ENCODE results near the gene HRH3.

DNA sequence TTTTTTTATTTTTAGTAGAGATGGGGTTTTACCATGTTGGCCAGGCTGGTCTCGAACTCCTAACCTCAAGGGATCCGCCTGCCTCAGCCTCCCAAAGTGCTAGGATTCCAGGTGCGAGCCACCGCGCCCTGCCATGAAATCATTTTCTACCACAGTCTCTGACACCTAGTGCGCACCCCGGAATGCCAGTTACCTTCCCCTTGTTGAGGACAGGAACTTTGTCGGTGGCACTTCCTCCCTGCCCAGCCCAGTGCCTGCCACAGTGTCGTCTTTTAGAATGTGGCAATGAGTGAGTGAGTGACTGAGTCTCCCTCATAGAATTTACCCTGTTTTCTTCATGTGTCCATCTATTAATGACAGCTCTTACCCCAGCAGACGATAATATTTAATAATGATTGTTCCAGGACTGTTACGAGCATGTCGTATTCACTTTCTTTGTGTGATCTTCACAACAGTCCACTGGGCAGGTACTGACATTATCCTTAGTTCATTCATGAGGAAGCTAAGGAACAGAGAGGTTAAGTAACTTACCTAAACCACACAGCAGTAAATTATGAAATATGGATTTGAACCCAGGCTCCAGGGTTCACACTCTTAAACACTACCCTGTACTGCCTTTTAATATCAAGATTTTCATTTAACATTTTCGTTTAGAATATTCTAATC is 20.1 kb upstream of the HRH3 start:
- TF ChIP-seq, protein P1, sequence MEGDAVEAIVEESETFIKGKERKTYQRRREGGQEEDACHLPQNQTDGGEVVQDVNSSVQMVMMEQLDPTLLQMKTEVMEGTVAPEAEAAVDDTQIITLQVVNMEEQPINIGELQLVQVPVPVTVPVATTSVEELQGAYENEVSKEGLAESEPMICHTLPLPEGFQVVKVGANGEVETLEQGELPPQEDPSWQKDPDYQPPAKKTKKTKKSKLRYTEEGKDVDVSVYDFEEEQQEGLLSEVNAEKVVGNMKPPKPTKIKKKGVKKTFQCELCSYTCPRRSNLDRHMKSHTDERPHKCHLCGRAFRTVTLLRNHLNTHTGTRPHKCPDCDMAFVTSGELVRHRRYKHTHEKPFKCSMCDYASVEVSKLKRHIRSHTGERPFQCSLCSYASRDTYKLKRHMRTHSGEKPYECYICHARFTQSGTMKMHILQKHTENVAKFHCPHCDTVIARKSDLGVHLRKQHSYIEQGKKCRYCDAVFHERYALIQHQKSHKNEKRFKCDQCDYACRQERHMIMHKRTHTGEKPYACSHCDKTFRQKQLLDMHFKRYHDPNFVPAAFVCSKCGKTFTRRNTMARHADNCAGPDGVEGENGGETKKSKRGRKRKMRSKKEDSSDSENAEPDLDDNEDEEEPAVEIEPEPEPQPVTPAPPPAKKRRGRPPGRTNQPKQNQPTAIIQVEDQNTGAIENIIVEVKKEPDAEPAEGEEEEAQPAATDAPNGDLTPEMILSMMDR (IDR thresholded peaks at IDR 0.05): no peak
- TF ChIP-seq EP300 (IDR thresholded peaks at IDR 0.05) (no peak), POLR2A (IDR thresholded peaks at IDR 0.05) (no peak)
